Body of pancreas (tissue), 4 donors: Measurements from ENCODE around the gene WWOX. TPM values are rescaled to one million over a fixed set of nuclear protein-coding genes. Genes with fewer than 3 reads are reported as not detected.

Source experiments
- ATAC-seq: fragments of 150-250 bp; one replicate; pipeline ENCODE4 v1.9.1; 2016
- DNase-seq, 4 donors: peaks; one replicate each; pipeline ENCODE4 v3.0.0-alpha.2; 2019
- H3K27ac ChIP-seq, 4 donors: fragments of 200-600 bp; sonication (generic); 1 replicate in 3 of 4; 2 replicates in 1 of 4; pipeline versions ENCODE4 v1.5.1 to v1.6.1; 2016 to 2019; ENCODE audit warnings: mild to moderate bottlenecking in 1 of 4, mixed read lengths in 1 of 4, moderate library complexity in 1 of 4
- H3K27me3 ChIP-seq, 2 donors: fragments of 200-600 bp; sonication (generic); one replicate each; pipeline ENCODE4 v1.6.0; 2016; ENCODE audit warnings: mild to moderate bottlenecking in 1 of 2
- H3K36me3 ChIP-seq, 2 donors: fragments of 200-600 bp; sonication (generic); replicated peaks in 1 of 2; 2 replicates each; pipeline ENCODE4 v1.5.1; 2016; ENCODE audit warnings: low read depth in 2 of 2; ENCODE audit not compliant: insufficient read depth in 1 of 2
- H3K4me1 ChIP-seq: fragments of 200-600 bp; sonication (generic); one replicate; pipeline ENCODE4 v1.6.0; 2016
- H3K4me3 ChIP-seq, 2 donors: fragments of 200-600 bp; sonication (generic); 1 replicate in 1 of 2; 2 replicates in 1 of 2; pipeline ENCODE4 v1.5.1; 2016 to 2019
- H3K9me3 ChIP-seq, 3 donors: fragments of 200-600 bp; sonication (generic); 1 replicate in 2 of 3; 2 replicates in 1 of 3; pipeline ENCODE4 v1.5.1; 2016
- POLR2A ChIP-seq, 3 donors: fragments of 450-650 bp; IDR thresholded peaks; one replicate each; pipeline ENCODE4 v1.6.1; 2016; ENCODE audit warnings: antibody characterized with exemption in 3 of 3, mild to moderate bottlenecking in 2 of 3
- WGBS, 2 donors: methylation state at CpG; one replicate each; pipeline ENCODE4 v1.1.5; 2017; 5-methylcytosine and 5-hydroxymethylcytosine counted together
- intact Hi-C: fragments of 100-400 bp; cut with DNase I; formaldehyde crosslinking; loops from one replicate; pipeline ENCODE4 v1.15.1; 2023
- total RNA-seq, 2 donors: library from RNA; depleted of rRNA; stranded (reverse); fragments of >200 nt; gene quantifications; one replicate each; pipeline ENCODE4 v1.1.0, GENCODE V29; 2016
- TF ChIP-seq, protein P1 (sequence below), 7 experiments: fragments of 450-650 bp in 4 of 7; fragments of 200-600 bp in 3 of 7; sonication (generic) in 3 of 7; IDR thresholded peaks; one replicate each; pipeline ENCODE4 v1.5.1; 2016 to 2019; ENCODE audit warnings: antibody characterized with exemption in 7 of 7

WWOX gene
- total RNA-seq, 2 donors from 2014 or later: 52.7 to 67.2 TPM

DNA sequence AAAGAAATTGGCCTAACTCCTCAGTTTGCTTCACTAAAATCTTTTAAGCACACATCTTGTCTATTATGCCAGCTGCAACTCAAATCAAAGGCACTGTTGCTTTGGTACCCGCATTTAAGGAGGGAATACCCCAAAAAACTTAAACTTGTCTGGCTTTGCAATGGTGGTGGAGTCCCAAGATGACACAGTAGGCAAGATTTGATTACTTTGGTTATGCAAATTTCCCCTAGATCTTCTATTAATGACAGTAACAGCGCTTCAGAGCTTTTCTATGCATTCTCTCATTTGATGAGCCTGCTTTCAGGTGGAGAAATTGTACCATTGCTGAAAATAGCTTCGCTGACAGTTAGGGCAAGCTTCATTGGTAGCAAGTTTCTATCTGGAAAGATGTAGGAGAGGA is 27.2 kb downstream of the WWOX start:
- Histone ChIP-seq H3K4me1 (peaks cover 5% of the 10 kb centered on the region), H3K4me3 (no peak overlapping the region), H3K27ac (no peak overlapping the region), H3K36me3 (no peaks in the 10 kb centered on the region), H3K9me3 (no peaks in the 10 kb centered on the region), H3K27me3 (no peaks in the 10 kb centered on the region)
- intact Hi-C loops: loop anchor here (10.0 kb wide), 1 partner anchor 108 kb away; no protein-coding TSS in a partner anchor
- TF ChIP-seq, protein P1, sequence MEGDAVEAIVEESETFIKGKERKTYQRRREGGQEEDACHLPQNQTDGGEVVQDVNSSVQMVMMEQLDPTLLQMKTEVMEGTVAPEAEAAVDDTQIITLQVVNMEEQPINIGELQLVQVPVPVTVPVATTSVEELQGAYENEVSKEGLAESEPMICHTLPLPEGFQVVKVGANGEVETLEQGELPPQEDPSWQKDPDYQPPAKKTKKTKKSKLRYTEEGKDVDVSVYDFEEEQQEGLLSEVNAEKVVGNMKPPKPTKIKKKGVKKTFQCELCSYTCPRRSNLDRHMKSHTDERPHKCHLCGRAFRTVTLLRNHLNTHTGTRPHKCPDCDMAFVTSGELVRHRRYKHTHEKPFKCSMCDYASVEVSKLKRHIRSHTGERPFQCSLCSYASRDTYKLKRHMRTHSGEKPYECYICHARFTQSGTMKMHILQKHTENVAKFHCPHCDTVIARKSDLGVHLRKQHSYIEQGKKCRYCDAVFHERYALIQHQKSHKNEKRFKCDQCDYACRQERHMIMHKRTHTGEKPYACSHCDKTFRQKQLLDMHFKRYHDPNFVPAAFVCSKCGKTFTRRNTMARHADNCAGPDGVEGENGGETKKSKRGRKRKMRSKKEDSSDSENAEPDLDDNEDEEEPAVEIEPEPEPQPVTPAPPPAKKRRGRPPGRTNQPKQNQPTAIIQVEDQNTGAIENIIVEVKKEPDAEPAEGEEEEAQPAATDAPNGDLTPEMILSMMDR (IDR thresholded peaks at IDR 0.05): no peak
- TF ChIP-seq POLR2A (IDR thresholded peaks at IDR 0.05): no peak
- ATAC-seq (no peak), DNase-seq (no peak)
- 88 to 97% methylated on average over 3 of the region's 3 CpGs for WGBS, 2 donors

DNA sequence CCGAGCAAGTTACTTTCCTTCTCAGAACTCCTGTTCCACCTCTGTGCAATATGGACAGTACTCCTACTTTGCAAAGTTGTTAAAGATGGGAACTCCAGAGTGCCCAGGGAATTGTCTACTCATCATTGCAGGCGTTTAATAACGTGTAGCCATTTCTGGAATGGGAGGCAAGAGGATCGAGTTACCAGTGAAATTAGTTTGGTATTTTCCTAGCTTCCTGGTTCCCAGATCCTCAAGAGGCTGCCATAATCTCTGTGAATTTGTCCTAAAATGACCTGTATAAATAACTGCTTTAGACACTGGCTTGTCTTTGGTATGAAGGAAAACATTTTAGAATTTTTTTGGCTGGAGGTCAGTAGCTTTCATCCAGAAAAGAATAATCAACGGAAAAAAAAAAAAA is 27.7 kb downstream of the WWOX start:
- DNase-seq: no peak
- WGBS, 2 donors: 45 to 63% methylated on average over 5 of the region's 5 CpGs
- intact Hi-C loops: loop anchor here (10.0 kb wide), 1 partner anchor 108 kb away; no protein-coding TSS in a partner anchor
- no peak for ATAC-seq
- H3K27me3 ChIP-seq: no peaks in the 10 kb centered on the region
- TF ChIP-seq POLR2A (IDR thresholded peaks at IDR 0.05): no peak
- TF ChIP-seq, protein P1 (IDR thresholded peaks at IDR 0.05): no peak
- no peaks in the 10 kb centered on the region for H3K9me3 ChIP-seq
- H3K4me1 ChIP-seq: peaks cover 5% of the 10 kb centered on the region
- no peak overlapping the region for H3K4me3 ChIP-seq
- H3K36me3 ChIP-seq: no peaks in the 10 kb centered on the region
- H3K27ac ChIP-seq: peak overlapping the region in 1 of 4 donors; percentile 22

DNA sequence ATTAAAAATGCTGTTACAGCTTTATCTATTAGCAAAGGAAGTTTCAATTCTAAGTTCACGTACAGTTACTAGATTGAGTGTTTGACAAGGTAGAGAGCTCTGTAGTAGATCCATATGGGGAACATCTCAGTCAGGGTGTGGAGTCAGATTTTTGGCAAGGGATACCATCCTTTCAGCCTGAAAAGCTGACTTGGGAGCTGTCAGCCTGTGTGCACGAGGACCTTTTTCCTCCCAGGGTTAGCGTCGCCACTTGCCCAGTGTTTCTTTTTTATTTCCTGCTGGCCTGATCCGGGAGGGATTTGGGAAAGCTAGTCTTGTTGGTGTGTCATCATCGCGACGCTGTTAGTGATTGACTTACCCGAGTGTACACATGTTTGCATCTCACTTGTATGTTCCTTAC is 29.5 kb downstream of the WWOX start:
- ATAC-seq: no peak
- H3K27me3 ChIP-seq: no peaks in the 10 kb centered on the region
- H3K4me1 ChIP-seq: peaks cover 11% of the 10 kb centered on the region
- WGBS, 2 donors: 86 to 94% methylated on average over 9 of the region's 9 CpGs
- H3K9me3 ChIP-seq: no peaks in the 10 kb centered on the region
- no peaks in the 10 kb centered on the region for H3K36me3 ChIP-seq
- no peak overlapping the region for H3K27ac ChIP-seq
- intact Hi-C loops: loop anchor here (10.0 kb wide), 1 partner anchor 106 kb away; no protein-coding TSS in a partner anchor
- H3K4me3 ChIP-seq: no peak overlapping the region
- DNase-seq: no peak
- TF ChIP-seq, protein P1 (IDR thresholded peaks at IDR 0.05): no peak
- no peak for TF ChIP-seq POLR2A (IDR thresholded peaks at IDR 0.05)

DNA sequence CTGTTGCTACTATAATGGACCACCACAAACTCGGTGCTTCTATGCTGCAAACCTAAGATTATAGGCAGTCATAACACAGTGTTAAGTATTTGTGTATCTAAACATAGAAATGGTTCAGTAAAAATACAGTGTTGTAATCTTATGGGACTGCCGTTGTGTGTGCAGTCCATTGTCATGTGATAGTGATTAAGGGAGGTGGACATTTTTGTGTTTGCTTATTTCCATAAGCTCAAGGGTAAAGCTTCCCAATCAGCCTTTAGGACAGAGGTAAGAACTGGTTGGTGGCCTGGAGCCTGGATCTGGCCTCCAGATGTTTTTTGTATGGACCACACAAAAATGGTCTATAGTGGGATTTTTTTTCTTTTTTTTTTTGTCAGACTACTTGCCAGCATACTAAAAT is 29.9 kb downstream of the WWOX start:
- H3K4me1 ChIP-seq: peaks cover 16% of the 10 kb centered on the region
- H3K9me3 ChIP-seq: no peaks in the 10 kb centered on the region
- H3K27me3 ChIP-seq: no peaks in the 10 kb centered on the region
- no peak overlapping the region for H3K4me3 ChIP-seq
- no peak for DNase-seq
- no peaks in the 10 kb centered on the region for H3K36me3 ChIP-seq
- intact Hi-C loops: loop anchor here (10.0 kb wide), 1 partner anchor 105 kb away; no protein-coding TSS in a partner anchor
- no peak for ATAC-seq
- TF ChIP-seq, protein P1 (IDR thresholded peaks at IDR 0.05): no peak
- TF ChIP-seq POLR2A (IDR thresholded peaks at IDR 0.05): no peak
- no peak overlapping the region for H3K27ac ChIP-seq
- 66 to 67% methylated on average over 2 of the region's 2 CpGs for WGBS, 2 donors

DNA sequence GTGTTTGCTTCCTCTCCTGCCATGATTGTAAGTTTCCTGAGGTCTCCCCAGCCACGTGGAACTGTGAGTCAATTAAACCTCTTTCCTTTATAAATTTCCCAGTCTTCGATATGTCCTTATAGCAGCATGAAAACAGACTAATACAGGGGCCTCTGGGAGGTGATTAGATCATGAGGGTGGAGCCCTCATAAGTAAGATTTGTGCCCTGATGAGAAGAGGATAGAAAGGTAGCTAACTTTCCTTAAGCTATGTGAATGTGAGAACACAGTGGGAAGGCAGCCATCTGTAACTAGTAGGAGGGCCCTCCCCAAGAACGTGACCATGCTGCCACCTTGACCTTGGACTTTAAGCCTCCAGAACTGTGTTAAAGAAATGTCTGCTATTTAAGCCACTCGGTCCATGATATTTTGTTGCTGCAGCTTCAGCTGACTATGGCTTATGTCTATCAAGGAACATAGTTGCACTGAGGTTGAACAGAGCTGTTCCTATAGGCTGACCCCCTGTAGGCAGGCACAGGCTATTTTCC is 30.7 kb downstream of the WWOX start:
- intact Hi-C loops: no loop called here
- 76 to 80% methylated on average over 4 of the region's 4 CpGs for WGBS, 2 donors
- H3K27me3 ChIP-seq: no peaks in the 10 kb centered on the region
- H3K36me3 ChIP-seq: no peaks in the 10 kb centered on the region
- no peaks in the 10 kb centered on the region for H3K9me3 ChIP-seq
- DNase-seq: peak in 2 of 4 donors; percentile 12 to 53
- no peak overlapping the region for H3K4me3 ChIP-seq
- no peak for ATAC-seq
- H3K4me1 ChIP-seq: peaks cover 20% of the 10 kb centered on the region
- no peak for TF ChIP-seq POLR2A (IDR thresholded peaks at IDR 0.05)
- TF ChIP-seq, protein P1 (IDR thresholded peaks at IDR 0.05): no peak
- no peak overlapping the region for H3K27ac ChIP-seq
